Measurements from ENCODE around the gene KRT83.
"Not testable (repeated sequence)": the region's sequence is repeated elsewhere in the genome, so short reads cannot be mapped to it uniquely, and the experiment has no call there.

KRT83 gene

GRCh38 chr12:52308806-52309425, 12.3 kb downstream of the KRT83 start:
- DNase-seq (ENCODE audit: low read depth): no peak

GRCh38 chr12:52307836-52308805, 13.1 kb downstream of the KRT83 start:
- no peak for DNase-seq (ENCODE audit: low read depth)

GRCh38 chr12:52306731-52307130, 14.5 kb downstream of the KRT83 start:
- DNase-seq (ENCODE audit: low read depth): no peak

- DNase-seq (ENCODE audit: low read depth): no peak
These were observed 15.1 kb downstream of the KRT83 start for GRCh38 chr12:52305921-52306705.

GRCh38 chr12:52304941-52305411, 16.2 kb downstream of the KRT83 start:
- DNase-seq (ENCODE audit: low read depth): not testable (repeated sequence)

GRCh38 chr12:52302242-52302914, 18.8 kb downstream of the KRT83 start:
- not testable (repeated sequence) for DNase-seq (ENCODE audit: low read depth)

- DNase-seq (ENCODE audit: low read depth): not testable (repeated sequence)
These were observed 19.5 kb downstream of the KRT83 start for GRCh38 chr12:52301721-52302120.

- DNase-seq (ENCODE audit: low read depth): no peak
These were observed 20.2 kb downstream of the KRT83 start for GRCh38 chr12:52300796-52301691.

- no peak for DNase-seq (ENCODE audit: low read depth)
These were observed 22.5 kb downstream of the KRT83 start for GRCh38 chr12:52298677-52299190.

- no peak for DNase-seq (ENCODE audit: low read depth)
These were observed 24.5 kb downstream of the KRT83 start for GRCh38 chr12:52296572-52297215.

- DNase-seq (ENCODE audit: low read depth): no peak
These were observed 25.5 kb downstream of the KRT83 start for GRCh38 chr12:52295663-52296062.

GRCh38 chr12:52294803-52295202, 26.4 kb downstream of the KRT83 start:
- DNase-seq (ENCODE audit: low read depth): no peak

- DNase-seq (ENCODE audit: low read depth): no peak
These were observed 27.3 kb downstream of the KRT83 start for GRCh38 chr12:52293926-52294325.

GRCh38 chr12:52291267-52291935, 29.8 kb downstream of the KRT83 start, which contains the start of gene KRT81:
TSS of gene KRT81 (minus strand) at chr12:52291534. CDS start at chr12:52291465, 69 bp downstream.
- DNase-seq (ENCODE audit: low read depth): no peak

GRCh38 chr12:52290483-52291134, 30.6 kb downstream of the KRT83 start:
- not testable (repeated sequence) for DNase-seq (ENCODE audit: low read depth)

- DNase-seq (ENCODE audit: low read depth): not testable (repeated sequence)
These were observed 33.1 kb downstream of the KRT83 start for GRCh38 chr12:52287816-52288805.
